K562 (cell line): ENCODE measurements around the gene GLTPD2. TPM values are rescaled to one million over a fixed set of nuclear protein-coding genes. Genes with fewer than 3 reads are reported as not detected.

ENCODE experiments used
- FOXM1 ChIP-seq, 2 experiments: fragments of 450-650 bp in 1 of 2; sonication (generic) in 1 of 2; formaldehyde crosslinking in 1 of 2; IDR thresholded peaks; 2 replicates each; pipeline versions ENCODE4 v1.6.1 to v1.9.0; 2017 to 2022; ENCODE audit warnings: low read depth in 2 of 2, mild to moderate bottlenecking in 2 of 2, missing genetic modification reagents in 1 of 2, moderate library complexity in 1 of 2
- HDAC6 ChIP-seq: IDR thresholded peaks from 2 replicates; pipeline ENCODE4 v1.6.1; 2012; ENCODE audit warnings: low read depth, mild to moderate bottlenecking, control low read depth, inconsistent platforms, low read length, moderate library complexity
- HMG20B ChIP-seq: fragments of 250-450 bp; sonication (Bioruptor Pico); IDR thresholded peaks from 2 replicates; pipeline ENCODE4 v1.5.0; 2021; ENCODE audit warnings: mild to moderate bottlenecking
- PHTF2 ChIP-seq: fragments of 250-450 bp; sonication (Bioruptor Pico); IDR thresholded peaks from 2 replicates; pipeline ENCODE4 v1.5.0; 2021; ENCODE audit warnings: mild to moderate bottlenecking
- polyA plus RNA-seq, 8 experiments: library from polyadenylated mRNA; depleted of rRNA in 4 of 8; stranded (reverse) in 5 of 8; unstranded in 3 of 8; fragments of >200 nt; fragmentation: Nextera tagmentation in 2 of 8; fragmentation: Illumina TruSeq in 1 of 8; extraction: Ambion mirVana in 2 of 8; extraction: Trizol in 1 of 8; gene quantifications; 2 replicates each; pipeline versions ENCODE4 v1.2.1 to v1.2.3, GENCODE V29; 2011 to 2014; ENCODE audit warnings: inconsistent platforms in 1 of 8, missing spikeins in 1 of 8
- total RNA-seq, 7 experiments: library from RNA; depleted of rRNA in 6 of 7; stranded (reverse); fragments of >200 nt in 6 of 7; fragmentation: Illumina TruSeq in 2 of 7; extraction: Trizol in 2 of 7; gene quantifications; 2 replicates each; pipeline versions ENCODE4 v1.2.1 to v1.2.3, GENCODE V29; 2011 to 2021; ENCODE audit warnings: low replicate concordance in 1 of 7
- TF ChIP-seq, protein P1 (sequence below): fragments of 250-450 bp; sonication (Bioruptor Pico); IDR thresholded peaks from 2 replicates; pipeline ENCODE4 v1.8.0; 2022; ENCODE audit warnings: inconsistent platforms, mild to moderate bottlenecking, moderate library complexity, borderline replicate concordance
- TF ChIP-seq, protein P2 (sequence below): sonication (generic); formaldehyde crosslinking; IDR thresholded peaks from 2 replicates; pipeline ENCODE4 v1.8.0; 2023; ENCODE audit warnings: mild to moderate bottlenecking, missing genetic modification reagents
- TF ChIP-seq, protein P3 (sequence below): fragments of 250-450 bp; sonication (Bioruptor Pico); IDR thresholded peaks from 2 replicates; pipeline ENCODE4 v1.5.0; 2021; ENCODE audit warnings: mild to moderate bottlenecking, borderline replicate concordance
- TF ChIP-seq, protein P4 (sequence below): sonication (generic); formaldehyde crosslinking; IDR thresholded peaks from 2 replicates; pipeline ENCODE4 v1.9.0; 2022; ENCODE audit warnings: mild to moderate bottlenecking, missing genetic modification reagents
- TF ChIP-seq, protein P5 (sequence below), 2 experiments: fragments of 450-650 bp in 1 of 2; sonication (generic) in 1 of 2; formaldehyde crosslinking in 1 of 2; IDR thresholded peaks; 2 replicates each; pipeline versions ENCODE4 v1.7.1 to v1.9.0; 2016 to 2022; ENCODE audit warnings: inconsistent platforms in 1 of 2, mild to moderate bottlenecking in 1 of 2, missing genetic modification reagents in 1 of 2

Gene GLTPD2
- total and polyA plus RNA-seq, 9 of the 15 experiments (the other 6 are each of a cell fraction or from before 2014, with no cell fraction given): not detected

DNA sequence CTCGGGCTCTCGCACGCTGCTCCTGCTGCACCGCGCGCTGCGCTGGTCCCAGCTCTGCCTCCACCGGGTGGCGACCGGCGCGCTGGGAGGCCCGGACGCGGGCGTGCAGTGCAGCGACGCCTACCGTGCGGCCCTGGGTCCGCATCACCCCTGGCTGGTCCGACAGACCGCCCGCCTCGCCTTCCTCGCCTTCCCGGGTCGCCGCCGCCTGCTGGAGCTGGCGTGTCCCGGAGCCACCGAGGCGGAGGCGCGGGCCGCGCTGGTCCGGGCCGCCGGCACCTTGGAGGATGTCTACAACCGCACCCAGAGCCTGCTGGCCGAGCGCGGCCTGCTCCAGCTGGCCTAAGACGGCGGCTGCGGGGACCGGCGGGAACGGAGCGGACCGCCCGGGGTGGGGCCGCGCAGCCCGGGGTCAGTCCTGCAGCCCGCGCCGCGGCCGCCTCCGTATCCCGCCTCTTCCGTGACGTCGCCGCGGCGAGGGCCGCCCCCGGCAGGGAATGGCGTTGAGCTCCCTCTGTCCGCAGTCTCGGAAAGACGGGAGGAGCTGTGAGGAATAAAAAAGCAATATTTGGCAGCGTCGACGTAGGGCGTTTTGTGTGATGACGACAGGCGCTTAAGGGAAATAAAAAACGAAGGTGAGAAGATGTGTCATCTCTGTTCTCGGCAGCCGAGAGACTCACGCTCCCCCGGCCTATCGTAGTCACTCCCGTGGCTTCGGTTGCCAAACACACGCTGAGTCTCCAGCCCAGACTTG is 1.4 kb downstream of the GLTPD2 start (continued):
- TF ChIP-seq, protein P1, sequence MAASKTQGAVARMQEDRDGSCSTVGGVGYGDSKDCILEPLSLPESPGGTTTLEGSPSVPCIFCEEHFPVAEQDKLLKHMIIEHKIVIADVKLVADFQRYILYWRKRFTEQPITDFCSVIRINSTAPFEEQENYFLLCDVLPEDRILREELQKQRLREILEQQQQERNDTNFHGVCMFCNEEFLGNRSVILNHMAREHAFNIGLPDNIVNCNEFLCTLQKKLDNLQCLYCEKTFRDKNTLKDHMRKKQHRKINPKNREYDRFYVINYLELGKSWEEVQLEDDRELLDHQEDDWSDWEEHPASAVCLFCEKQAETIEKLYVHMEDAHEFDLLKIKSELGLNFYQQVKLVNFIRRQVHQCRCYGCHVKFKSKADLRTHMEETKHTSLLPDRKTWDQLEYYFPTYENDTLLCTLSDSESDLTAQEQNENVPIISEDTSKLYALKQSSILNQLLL (CRISPR knock-in tag): no peak
- TF ChIP-seq, protein P2, sequence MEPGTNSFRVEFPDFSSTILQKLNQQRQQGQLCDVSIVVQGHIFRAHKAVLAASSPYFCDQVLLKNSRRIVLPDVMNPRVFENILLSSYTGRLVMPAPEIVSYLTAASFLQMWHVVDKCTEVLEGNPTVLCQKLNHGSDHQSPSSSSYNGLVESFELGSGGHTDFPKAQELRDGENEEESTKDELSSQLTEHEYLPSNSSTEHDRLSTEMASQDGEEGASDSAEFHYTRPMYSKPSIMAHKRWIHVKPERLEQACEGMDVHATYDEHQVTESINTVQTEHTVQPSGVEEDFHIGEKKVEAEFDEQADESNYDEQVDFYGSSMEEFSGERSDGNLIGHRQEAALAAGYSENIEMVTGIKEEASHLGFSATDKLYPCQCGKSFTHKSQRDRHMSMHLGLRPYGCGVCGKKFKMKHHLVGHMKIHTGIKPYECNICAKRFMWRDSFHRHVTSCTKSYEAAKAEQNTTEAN (CRISPR knock-in tag): 0 out of 2 replicates have a peak, but pooled peaks have one; percentile 34
- no peak for TF ChIP-seq HMG20B
- TF ChIP-seq, protein P3, sequence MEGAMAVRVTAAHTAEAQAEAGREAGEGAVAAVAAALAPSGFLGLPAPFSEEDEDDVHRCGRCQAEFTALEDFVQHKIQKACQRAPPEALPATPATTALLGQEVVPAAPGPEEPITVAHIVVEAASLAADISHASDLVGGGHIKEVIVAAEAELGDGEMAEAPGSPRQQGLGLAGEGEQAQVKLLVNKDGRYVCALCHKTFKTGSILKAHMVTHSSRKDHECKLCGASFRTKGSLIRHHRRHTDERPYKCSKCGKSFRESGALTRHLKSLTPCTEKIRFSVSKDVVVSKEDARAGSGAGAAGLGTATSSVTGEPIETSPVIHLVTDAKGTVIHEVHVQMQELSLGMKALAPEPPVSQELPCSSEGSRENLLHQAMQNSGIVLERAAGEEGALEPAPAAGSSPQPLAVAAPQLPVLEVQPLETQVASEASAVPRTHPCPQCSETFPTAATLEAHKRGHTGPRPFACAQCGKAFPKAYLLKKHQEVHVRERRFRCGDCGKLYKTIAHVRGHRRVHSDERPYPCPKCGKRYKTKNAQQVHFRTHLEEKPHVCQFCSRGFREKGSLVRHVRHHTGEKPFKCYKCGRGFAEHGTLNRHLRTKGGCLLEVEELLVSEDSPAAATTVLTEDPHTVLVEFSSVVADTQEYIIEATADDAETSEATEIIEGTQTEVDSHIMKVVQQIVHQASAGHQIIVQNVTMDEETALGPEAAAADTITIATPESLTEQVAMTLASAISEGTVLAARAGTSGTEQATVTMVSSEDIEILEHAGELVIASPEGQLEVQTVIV: no peak
- TF ChIP-seq, protein P4, sequence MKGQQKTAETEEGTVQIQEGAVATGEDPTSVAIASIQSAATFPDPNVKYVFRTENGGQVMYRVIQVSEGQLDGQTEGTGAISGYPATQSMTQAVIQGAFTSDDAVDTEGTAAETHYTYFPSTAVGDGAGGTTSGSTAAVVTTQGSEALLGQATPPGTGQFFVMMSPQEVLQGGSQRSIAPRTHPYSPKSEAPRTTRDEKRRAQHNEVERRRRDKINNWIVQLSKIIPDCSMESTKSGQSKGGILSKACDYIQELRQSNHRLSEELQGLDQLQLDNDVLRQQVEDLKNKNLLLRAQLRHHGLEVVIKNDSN: no peak
- TF ChIP-seq, protein P5, sequence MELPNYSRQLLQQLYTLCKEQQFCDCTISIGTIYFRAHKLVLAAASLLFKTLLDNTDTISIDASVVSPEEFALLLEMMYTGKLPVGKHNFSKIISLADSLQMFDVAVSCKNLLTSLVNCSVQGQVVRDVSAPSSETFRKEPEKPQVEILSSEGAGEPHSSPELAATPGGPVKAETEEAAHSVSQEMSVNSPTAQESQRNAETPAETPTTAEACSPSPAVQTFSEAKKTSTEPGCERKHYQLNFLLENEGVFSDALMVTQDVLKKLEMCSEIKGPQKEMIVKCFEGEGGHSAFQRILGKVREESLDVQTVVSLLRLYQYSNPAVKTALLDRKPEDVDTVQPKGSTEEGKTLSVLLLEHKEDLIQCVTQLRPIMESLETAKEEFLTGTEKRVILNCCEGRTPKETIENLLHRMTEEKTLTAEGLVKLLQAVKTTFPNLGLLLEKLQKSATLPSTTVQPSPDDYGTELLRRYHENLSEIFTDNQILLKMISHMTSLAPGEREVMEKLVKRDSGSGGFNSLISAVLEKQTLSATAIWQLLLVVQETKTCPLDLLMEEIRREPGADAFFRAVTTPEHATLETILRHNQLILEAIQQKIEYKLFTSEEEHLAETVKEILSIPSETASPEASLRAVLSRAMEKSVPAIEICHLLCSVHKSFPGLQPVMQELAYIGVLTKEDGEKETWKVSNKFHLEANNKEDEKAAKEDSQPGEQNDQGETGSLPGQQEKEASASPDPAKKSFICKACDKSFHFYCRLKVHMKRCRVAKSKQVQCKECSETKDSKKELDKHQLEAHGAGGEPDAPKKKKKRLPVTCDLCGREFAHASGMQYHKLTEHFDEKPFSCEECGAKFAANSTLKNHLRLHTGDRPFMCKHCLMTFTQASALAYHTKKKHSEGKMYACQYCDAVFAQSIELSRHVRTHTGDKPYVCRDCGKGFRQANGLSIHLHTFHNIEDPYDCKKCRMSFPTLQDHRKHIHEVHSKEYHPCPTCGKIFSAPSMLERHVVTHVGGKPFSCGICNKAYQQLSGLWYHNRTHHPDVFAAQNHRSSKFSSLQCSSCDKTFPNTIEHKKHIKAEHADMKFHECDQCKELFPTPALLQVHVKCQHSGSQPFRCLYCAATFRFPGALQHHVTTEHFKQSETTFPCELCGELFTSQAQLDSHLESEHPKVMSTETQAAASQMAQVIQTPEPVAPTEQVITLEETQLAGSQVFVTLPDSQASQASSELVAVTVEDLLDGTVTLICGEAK (IDR thresholded peaks at IDR 0.05): 0 out of 2 replicates have a peak, but pooled peaks have one; percentile 48
- TF ChIP-seq, protein P5 (CRISPR knock-in tag; IDR thresholded peaks at IDR 0.05): no peak
- TF ChIP-seq FOXM1 (IDR thresholded peaks at IDR 0.05; ENCODE audit: low read depth): no peak
- peak; percentile 40; the same call in 1 of the 2 replicates for TF ChIP-seq FOXM1 (CRISPR knock-in tag; IDR thresholded peaks at IDR 0.05; ENCODE audit: low read depth)
- TF ChIP-seq PHTF2 (CRISPR knock-in tag): no peak
- no peak for TF ChIP-seq HDAC6
